ENCODE data around the gene PPCDC.

Gene PPCDC

DNA sequence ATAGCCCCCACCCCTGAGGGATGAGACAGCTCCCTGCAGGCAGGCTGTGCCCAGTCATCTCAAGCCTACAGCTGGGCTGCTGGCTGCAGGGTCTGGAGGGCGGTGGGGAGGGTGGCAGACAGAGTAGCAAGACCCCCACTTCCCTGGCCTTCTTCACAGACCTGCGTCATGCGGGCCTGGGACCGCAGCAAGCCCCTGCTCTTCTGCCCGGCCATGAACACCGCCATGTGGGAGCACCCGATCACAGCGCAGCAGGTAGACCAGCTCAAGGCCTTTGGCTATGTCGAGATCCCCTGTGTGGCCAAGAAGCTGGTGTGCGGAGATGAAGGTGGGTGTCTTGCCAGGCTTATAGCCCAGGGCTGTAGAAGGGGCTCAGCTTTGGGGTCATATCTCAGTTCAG is 25.0 kb downstream of the PPCDC start:
- no peak for DNase-seq

DNA sequence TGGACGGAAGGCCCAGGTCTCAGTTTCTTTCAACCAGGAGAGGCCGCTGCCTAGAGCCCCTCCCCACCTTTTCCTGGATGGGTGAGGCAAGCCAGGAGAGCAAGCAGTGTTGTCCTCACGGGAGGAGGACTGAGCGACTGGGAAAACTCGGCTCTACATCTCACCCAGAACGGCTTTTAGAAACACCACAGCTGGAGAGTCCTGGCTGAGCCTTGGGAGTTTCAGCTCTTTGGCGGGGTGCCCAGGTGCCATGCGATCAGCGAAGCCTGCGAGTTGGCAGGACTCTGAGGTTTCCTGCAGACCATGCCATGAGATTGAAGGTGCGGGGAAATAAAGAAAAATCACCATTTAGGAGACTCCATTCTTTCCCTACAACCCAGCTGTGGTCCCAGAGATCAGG is 26.0 kb downstream of the PPCDC start:
- peak; percentile 38 for DNase-seq

DNA sequence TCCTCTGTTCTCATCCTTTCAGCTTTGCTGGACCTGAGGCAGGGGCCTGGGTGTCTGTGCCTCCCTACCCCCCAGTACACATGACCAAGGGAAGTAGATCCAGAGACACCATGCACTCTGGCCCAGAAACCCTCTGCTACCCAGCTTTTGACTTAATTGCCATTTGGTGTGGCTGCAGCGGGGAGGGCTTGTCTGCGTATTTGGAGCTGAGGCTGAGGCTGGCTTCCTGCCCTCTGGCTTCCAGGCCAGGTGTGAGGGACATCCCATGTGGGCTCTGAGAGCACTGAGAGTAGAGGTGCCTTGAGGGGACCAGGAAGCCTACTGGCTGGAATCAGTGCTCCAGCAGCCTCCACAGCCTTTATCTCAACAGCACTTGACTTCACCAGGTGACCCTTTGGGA is 26.9 kb downstream of the PPCDC start:
- no peak for DNase-seq

DNA sequence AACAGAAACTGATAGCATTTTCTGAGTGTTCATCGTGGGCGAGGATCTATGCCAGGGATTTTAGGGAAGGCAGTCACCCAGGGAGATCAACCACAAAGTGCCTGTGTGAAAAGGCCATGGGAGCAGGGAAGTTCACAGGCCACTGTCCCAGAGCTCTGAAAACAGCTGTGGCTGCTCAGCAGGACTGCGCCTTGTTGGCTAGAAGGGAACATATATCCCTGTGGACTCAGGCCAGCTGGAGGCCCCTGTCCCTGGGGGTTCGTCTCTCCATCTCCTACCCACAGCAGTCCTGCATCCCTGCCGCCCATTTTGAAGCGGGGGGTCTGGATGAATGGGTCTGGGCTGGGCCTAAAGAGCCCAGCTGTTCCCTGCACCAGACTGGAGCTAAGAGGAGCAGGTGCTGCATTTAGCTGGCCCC is 27.8 kb downstream of the PPCDC start:
- DNase-seq: no peak

DNA sequence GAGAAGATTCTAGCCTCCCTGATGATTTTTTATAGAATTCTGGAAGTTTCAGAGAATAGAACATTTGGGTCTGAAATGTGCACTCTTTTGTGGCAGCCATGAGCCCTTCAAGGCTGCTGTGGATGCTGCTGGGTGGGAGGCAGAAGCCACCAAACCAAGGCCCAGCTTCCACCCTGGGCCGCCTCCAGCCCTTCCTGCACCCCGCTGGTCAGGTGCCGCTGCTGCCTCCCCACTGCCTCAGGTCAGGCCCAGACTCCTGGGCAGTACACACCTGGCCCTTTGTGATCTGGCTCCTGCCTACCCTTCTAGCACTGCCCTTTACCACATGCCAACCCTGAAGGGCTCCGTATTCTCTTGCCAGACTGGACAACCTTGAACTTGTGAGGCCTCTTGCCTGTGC is 28.3 kb downstream of the PPCDC start:
- DNase-seq: no peak

DNA sequence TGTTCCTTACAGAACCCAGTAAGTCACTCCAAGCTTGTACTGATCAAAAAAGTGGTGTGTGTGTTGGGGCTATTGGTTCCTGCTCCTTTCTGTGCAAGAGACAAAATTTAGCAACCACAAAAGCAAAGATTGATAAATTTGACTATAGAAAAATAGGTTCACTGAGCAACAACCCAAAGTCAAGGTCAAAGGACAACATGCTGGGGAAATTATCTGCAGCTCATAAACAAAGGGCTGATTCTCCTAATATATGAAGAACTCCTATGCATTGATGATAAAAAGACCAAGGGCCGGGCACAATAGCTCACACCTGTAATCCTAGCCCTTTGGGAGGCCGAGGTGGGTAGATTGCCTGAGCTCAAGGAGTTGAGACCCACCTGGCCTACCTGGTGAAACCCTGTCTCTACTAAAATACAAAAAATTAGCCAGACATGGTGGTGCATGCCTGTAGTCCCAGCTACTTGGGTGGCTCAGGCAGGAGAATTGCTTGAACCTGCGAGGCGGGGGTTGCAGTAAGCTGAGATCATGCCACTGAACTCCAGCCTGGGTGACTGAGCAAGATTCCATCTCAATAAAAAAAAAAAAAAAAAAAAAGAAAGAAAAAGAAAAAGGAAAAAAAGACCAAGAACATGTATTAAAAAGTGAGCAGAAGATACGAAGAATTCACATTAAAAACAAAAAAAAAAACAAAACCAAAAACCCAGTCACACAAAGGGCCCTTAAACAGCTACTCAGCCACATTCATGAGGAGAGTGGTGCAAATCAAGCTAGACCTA is 29.8 kb downstream of the PPCDC start:
- no peak for DNase-seq

DNA sequence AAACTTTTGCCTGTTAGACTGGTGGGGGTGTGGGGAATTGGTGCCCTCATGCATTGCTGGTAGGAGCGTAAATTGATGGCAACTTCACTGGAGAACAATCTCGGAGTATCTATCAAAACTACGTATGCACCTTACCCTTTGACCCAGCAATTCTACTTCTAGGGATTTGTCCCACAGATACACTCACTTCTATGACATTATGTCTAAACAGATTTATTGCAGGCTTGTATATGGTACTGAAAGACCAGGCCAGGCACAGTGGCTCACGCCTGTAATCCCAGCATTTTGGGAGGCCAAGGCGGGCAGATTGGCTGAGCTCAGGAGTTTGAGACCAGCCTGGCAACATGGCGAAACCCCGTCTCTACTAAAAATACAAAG is 30.3 kb downstream of the PPCDC start:
- DNase-seq: no peak

DNA sequence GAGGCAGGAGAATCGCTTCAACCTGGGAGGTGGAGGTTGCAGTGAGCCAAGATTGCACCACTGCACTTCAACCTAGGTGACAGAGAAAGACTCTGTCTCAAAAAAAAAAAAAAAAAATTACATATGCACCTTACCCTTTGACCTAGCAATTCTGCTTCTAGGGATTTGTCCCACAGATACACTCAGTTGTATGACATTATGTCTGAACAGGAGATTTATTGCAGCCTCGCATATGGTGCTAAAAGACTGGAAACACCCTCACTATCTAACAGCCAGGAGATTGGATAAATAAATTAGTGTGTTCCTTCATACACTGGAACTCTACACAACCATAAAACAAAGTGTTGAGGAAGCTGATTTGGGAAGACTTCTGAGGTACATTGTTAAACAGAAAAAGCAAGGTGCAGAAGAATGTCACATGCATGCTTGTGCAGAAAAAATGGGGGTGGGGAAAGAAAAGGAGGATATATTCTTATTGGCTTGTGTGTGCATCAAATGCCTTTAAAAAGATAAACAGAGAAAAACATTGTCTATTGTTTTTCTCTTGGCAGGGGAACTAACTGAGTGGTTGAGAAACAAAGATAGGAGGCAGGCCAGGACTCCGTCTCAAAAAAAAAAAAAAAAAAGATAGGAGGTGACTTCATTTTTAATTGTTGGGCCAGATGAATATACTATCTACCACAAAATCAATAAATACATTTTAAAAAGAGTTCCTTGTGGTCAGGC is 30.9 kb downstream of the PPCDC start:
- DNase-seq: no peak

DNA sequence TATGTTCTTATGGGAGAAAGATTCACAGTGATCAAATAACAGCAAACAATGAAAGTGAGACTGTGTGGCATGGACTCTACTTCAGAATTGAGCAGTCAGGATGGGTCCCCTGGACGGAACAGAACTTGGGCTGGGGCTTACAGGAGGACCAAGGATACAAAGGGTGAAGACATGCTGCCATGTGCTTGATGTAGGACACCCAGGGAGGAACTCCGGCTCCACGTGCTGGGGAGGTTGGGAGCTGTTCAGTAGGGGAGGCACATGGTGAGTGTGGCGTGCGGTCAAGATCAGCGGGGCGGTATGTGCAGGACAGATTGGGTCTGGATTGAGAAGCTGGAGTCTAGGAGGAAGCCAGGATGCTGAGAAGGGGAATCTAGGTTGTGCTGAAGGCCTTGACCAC is 32.6 kb downstream of the PPCDC start:
- DNase-seq: no peak

DNA sequence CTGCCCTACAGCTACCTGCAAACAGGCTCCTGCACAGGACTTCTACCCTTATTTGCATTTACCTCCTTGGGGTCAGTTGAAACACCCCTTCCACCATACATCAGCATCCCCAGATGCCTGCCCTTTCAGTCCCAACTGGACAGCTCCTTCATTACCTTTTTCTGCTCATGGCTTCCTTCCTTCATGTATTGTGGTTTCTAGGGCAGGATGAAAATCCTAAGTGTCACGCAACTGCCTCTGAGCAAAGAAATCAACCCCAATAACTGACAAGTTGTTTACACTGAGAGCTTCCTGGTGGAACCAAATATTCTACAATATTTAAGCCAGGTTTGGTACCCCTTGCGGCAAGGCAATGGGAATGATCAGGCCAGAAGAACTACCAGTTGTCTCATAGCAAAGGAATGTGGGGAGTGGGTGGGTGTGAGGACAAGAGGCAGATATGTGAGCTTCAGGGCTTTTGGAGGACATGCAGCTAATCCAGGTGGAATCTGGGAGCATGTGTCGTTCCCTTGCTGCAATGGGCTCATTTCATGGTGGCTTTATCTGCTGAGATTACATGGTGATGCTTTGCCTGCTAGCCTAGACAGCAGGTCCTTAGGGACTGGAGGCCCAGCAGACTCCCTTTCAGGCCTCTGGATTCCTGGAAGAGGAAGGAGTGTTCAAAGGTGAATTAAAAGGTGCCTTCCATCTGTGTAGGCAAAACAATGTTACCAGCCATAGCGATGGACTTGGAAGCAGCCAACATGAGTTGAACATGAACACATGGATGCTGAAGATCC is 34.9 kb downstream of the PPCDC start:
- no peak for DNase-seq

DNA sequence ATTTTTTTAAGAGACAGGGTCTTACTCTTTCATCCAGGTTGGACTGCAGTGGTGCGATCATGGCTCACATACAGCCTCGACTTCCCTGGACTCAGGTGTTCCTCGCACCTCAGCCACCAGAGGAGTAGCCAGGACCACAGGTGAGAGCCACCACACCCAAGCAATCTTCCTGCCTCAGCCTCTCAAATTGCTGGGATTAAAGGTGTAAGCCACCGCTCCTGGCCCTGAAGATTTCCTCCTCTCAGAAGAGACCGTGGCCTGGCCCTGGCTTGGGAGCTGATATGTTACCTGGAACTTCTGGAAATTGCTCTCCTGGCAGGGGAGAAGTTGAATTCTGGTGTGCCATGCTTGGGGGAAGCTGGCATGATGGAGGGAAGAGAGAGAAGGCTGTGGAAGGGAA is 36.2 kb downstream of the PPCDC start:
- no peak for DNase-seq

DNA sequence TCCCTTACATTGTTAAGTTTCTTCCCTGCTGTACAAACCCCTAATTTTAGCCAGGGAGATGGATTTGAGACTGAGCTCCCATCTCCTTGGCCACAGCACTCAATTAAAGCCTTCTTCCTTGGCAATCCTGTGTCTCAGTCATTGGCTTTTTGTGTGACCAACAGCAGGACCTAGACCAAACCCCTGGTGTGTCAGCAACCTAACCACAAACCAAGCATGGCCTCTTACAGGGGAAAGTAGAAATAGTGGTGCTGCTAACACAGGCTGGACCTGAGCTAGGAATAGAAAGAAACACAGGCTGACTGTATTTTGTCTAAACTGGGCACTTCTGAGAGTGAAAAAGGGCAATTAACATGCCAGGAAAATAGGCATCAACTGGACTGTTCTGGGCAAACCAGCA is 37.9 kb downstream of the PPCDC start:
- DNase-seq: no peak

DNA sequence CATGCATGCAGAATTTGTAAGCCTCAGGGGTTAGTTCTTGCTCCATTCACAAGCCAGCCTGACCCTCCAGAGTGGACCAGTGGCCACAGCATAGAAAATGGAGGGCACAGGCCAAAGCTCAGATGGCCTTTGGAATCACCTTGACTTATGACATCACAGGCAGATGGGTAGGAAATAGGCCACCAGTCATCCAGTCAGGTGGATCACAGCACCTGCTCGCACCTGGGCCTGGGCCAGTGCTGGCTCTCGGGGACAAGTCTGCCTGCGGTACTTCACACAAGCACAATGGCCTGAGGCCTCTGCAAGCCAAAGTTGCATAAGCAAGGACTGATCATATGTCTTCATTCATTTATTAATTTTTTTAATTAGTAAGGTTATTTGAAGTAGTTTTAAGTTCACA is 39.3 kb downstream of the PPCDC start:
- DNase-seq: no peak

DNA sequence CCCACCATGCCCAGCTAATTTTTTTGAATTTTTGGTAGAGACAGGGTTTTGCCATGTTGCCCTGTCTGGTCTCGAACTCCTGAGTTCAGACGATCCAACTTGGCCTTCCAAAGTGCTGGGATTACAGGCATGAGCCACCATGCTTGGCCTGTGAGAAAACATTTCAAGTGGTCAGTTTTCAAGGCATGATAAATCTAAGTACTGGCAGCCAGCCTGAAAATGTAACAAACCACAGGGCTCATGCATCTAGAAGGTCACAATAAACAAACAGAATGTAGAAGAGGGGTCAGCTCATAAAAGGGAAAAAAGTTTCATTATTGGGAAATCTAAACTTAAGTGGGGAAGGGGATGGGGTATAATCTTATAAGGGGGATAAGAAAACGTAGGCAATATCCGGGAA is 39.9 kb downstream of the PPCDC start:
- no peak for DNase-seq

DNA sequence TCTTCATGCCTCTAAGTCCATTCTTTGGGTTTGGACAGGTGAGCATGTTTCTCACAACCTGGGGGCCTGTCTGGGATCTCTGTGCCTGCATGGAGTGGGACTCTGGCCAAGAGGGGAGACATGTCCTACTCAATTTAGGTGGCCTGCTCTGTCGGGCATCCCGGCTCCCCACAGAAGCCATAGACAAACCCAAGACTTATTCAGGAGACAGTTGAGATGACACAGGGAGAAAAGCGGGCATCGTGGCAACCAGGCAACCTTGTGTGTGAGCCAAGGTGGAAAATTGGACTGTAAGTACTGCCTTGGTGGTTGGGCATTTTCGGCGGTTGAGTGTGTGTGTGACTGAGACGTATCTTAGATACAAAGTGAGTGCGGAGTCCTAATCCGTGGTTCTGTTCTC is 40.5 kb downstream of the PPCDC start:
- DNase-seq: no peak

DNA sequence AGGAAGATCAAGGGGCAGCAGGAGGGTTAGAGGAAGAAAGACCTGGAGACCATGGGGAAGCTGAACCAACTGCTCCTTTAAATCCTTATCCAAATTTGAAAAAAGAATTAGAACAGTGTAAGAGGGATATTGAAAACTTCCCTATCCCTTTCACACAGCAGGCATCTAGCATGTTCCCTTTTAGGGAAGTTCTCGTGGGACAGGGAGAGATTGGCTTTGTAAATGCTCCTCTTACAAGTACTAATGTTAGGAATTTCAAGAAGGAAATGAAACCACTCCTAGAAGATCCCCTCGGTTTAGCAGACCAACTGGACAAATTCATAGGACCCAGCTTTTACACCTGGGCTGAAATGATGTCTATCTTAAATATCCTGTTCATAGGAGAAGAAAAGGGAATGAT is 41.5 kb downstream of the PPCDC start:
- no peak for DNase-seq

DNA sequence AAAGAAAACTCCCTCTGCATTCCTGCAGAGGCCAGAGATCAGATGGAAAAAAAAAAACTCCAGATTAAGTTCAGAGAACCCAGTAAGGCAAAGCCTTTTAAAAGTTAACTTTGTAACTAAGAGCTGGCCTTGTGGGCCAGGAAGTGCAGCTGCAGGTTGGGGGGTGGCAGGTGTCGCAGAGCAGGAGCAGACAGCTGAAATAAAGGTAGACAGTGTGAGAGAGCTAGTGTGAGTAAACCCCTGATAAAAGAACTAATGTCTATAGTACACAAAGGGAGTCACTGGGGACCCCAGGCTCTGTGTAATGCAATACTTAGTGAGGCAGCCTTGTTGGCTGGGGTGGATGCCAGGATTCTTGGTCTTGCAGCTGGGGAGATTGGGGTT is 42.1 kb downstream of the PPCDC start:
- no peak for DNase-seq

DNA sequence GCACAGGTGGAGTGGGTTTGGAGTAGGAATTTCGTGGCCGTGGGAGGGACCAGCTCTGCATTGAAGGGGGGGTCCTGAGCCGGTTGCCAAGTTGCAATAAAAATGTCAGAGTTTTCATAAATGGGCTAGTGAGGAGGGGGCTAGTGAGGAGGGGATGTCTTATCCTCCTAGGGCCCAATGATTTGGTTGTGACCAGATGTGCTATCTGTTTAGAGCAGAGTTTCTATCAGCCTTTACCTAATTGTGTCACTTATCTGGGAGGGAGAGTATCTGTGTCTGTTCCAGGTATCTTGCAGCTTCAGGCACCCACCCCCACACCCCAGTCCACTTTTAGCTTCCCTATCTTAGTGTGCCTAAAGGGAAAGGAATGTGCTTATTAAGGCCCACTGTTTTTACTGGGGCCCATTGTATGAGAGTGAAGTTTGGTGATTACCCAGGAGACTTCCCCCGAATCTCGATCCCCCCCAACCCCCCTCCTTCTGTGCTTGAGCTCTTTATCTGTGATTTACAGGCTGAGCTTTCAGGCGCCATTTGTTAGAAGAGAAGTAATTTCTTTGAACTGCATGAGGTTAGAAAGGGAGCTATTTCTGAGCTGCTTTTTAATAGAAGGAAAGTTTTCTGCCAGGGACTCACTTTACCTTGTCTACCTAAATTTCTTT is 42.6 kb downstream of the PPCDC start:
- DNase-seq: no peak

DNA sequence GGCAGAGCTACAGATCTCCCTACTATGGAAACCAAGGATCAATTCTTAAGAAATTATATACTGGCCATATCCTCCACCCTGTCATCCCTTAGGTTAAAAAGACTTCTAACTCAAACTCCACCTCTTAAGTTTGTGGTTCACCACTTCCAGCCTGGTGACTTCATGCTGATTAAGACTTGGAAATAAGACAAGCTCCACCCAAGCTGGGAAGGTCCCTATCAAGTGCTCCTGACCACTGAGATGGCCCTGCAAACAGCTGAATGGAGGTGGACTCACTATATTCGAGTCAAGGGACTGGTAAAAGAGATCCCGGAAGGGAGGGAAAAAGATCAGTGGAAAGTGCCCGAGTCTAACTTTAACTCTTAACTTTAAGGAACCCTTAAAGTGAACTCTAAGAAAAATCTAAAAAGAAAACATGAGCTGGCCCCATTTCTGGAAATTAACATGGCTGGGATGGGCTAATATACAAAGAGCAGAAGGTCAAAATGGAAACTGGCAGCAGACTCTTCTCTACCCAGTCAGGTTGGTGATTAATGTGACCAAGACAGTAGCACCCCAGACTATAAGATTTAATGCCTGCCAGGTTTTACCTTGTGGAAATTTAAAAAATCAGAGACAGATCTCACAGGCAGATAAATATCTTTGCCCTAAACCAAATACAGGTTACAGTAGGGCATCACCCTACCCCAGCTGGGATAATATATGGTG is 43.9 kb downstream of the PPCDC start:
- DNase-seq: no peak

DNA sequence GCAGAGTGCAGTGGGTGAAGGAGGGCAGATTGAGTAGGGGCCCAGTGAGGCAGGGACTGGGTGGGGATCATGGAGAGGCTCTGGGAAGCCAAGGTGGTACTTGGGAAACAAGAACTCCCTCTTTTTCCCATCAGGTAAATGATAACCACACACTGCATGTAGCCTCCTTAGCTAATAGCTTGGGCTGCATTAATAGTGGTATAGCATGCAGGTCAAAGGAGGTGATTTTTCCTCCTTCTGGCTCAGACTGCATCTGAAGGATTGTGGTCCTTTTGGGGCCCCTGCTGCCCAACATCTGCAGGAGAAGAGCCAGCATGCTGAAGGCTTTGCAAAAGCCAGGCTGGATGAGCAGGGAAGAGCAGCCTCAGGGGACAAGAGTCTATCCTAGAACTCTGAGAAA is 45.4 kb downstream of the PPCDC start:
- DNase-seq: no peak

DNA sequence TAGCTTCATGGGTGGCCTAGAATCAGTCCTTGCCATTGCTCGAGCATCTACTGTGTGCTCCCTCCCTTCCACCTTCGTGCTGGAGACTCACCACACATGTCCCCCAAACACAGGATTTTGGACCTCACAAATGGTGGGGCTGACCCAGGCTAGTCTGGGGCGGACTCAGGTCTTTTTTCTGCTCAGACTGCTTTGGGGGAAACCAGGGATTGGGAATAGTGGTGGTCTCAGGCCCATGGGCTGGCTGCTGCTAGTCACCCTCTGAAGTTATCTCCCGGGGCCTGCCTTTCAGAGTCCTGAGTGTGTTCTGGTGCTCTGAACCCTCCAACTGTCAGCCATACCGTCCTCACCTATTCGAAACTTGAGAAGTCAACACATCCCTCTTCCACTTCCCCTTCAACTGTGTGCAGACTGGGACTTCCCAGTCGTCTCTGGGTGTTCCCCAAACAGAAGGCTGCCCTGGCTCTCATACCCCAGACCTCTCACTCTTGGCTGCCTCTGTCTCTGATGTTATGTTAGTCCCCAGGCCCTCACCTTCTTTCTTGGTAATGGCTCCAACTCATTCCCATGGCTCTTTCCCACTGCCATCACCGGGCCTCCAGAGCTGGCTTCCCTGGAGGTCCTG is 46.0 kb downstream of the PPCDC start:
- DNase-seq: no peak

DNA sequence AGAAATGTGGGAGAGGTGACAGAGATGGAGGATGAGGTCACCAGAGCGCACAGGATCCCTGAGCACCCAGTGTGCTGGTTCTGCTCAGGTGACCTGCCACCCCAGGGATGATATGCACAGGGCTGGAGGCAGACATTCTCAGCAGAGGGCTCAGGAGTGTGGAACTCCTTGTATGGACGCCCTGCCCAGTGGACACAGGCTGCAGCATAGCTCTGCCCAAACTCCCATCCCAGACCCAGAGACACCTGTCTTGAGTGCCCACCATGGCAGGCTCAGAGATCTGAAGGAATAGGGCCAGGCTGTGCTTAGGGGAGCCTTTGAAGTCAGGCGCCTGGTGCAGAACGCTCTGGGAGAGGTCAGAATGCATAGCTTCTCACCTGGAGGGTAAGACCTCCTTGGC is 47.3 kb downstream of the PPCDC start:
- no peak for DNase-seq
